Lung (tissue), 12 donors: ENCODE results near the gene STS. TPM values are rescaled to one million over a fixed set of nuclear protein-coding genes. Genes with fewer than 3 reads are reported as not detected.

Source experiments
- ATAC-seq: fragments of 200-7000 bp; cut with Tn5 transposase; one replicate; pipeline ENCODE4 v1.9.1; 2020; ENCODE audit warnings: moderate number of reproducible peaks; ENCODE audit not compliant: insufficient read depth, low FRiP score
- DNase-seq, 3 donors: peaks; one replicate each; pipeline ENCODE4 v3.0.0-alpha.2; 2013 to 2017
- H3K27ac ChIP-seq, 2 donors: one replicate each; pipeline ENCODE4 v1.5.1; 2013; ENCODE audit warnings: mild to moderate bottlenecking in 2 of 2, moderate library complexity in 2 of 2, control low read depth in 1 of 2, inconsistent platforms in 1 of 2, low read depth in 1 of 2, low read length in 1 of 2
- H3K27me3 ChIP-seq, 3 donors: one replicate each; pipeline ENCODE4 v1.5.1; 2013; ENCODE audit warnings: low read length in 2 of 3; ENCODE audit not compliant: control insufficient read depth in 3 of 3, insufficient read depth in 3 of 3
- H3K36me3 ChIP-seq, 4 donors: one replicate each; pipeline ENCODE4 v1.5.1; 2013; ENCODE audit warnings: low read length in 4 of 4, mild to moderate bottlenecking in 1 of 4, moderate library complexity in 1 of 4; ENCODE audit not compliant: control insufficient read depth in 4 of 4, insufficient read depth in 4 of 4
- H3K4me1 ChIP-seq, 5 donors: one replicate each; pipeline ENCODE4 v1.5.1; 2013; ENCODE audit warnings: low read length in 5 of 5, mild to moderate bottlenecking in 2 of 5, moderate library complexity in 1 of 5; ENCODE audit not compliant: control insufficient read depth in 5 of 5, insufficient read depth in 5 of 5
- H3K4me3 ChIP-seq: one replicate; pipeline ENCODE4 v1.5.1; 2013; ENCODE audit warnings: mild to moderate bottlenecking, control low read depth, moderate library complexity
- H3K9ac ChIP-seq, 2 donors: one replicate each; pipeline ENCODE4 v1.5.1; 2013; ENCODE audit warnings: low read length in 2 of 2, control low read depth in 1 of 2; ENCODE audit not compliant: insufficient read depth in 1 of 2
- H3K9me3 ChIP-seq, 4 donors: one replicate each; pipeline ENCODE4 v1.5.1; 2013; ENCODE audit warnings: low read length in 3 of 4, mild to moderate bottlenecking in 1 of 4, moderate library complexity in 1 of 4; ENCODE audit not compliant: control insufficient read depth in 4 of 4, insufficient read depth in 3 of 4
- WGBS, 2 donors: extraction: QIAGEN DNeasy Blood & Tissue Kit; methylation state at CpG; one replicate each; pipeline ENCODE4 v1.1.7; 2013; 5-methylcytosine and 5-hydroxymethylcytosine counted together
- polyA plus RNA-seq, 2 donors: library from polyadenylated mRNA; stranded (reverse); fragments of 200-250 nt; gene quantifications; one replicate each; pipeline ENCODE4 v1.2.1, GENCODE V29; 2013
- total RNA-seq, 2 donors: library from RNA; depleted of rRNA in 1 of 2; stranded (reverse); fragments of >200 nt in 1 of 2; gene quantifications; one replicate each; pipeline ENCODE4 v1.2.1, GENCODE V29; 2014 to 2021
- TF ChIP-seq, protein P1 (sequence below): IDR thresholded peaks from 2 replicates; pipeline ENCODE4 v1.5.1; 2012; ENCODE audit warnings: mild to moderate bottlenecking; ENCODE audit errors: control extremely low read depth, extremely low read depth
- donor health status: control.
- donor health status: control.
- donor health status: Bipolar disorder and iron deficiency.
- donor health status: healthy.
- donor health status: DM: yes; HTN: yes; CAD: no.

STS gene
- total and polyA plus RNA-seq, 4 donors = 5.1 to 16.7 (median 10.9) TPM

DNA sequence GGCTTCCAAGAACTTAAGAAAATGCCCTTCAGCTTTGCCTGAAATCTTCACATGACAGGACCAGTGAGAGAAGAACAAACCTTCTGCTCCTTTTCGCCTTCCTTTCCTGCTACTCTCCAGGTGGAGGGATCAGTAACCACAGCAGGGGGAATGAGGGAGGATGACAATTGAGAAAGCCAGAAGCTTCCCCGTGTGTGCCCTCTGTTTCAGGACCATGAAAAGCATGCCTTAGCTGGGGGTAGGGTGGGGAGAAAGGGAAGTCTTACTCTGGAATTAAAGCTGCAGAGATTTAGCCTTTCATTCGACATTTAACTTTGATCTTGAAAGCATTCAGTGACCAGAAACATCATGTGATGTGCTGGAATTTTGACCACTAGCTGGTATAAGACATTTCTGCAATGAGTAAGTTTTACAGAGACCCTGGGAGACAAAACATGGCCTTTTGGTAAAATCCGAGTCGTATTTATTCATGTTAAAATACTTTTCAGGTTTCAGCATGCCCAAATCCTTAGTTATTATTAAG lies 11.0 kb downstream of the STS start:
- Histone ChIP-seq H3K9me3 (no peaks in the 10 kb centered on the region), H3K4me3 (no peak overlapping the region), H3K27me3 (peaks cover 0 to 51% (median 11%) of the 10 kb centered on the region in 3 donors), H3K4me1 (peaks cover 0 to 17% (median 0%) of the 10 kb centered on the region in 5 donors), H3K9ac (no peak overlapping the region), H3K27ac (no peak overlapping the region), H3K36me3 (no peaks in the 10 kb centered on the region)
- no peak for ATAC-seq
- WGBS, 2 donors = 76 to 84% methylated on average over 5 of the region's 5 CpGs
- TF ChIP-seq, protein P1, sequence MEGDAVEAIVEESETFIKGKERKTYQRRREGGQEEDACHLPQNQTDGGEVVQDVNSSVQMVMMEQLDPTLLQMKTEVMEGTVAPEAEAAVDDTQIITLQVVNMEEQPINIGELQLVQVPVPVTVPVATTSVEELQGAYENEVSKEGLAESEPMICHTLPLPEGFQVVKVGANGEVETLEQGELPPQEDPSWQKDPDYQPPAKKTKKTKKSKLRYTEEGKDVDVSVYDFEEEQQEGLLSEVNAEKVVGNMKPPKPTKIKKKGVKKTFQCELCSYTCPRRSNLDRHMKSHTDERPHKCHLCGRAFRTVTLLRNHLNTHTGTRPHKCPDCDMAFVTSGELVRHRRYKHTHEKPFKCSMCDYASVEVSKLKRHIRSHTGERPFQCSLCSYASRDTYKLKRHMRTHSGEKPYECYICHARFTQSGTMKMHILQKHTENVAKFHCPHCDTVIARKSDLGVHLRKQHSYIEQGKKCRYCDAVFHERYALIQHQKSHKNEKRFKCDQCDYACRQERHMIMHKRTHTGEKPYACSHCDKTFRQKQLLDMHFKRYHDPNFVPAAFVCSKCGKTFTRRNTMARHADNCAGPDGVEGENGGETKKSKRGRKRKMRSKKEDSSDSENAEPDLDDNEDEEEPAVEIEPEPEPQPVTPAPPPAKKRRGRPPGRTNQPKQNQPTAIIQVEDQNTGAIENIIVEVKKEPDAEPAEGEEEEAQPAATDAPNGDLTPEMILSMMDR = no peak
- no peak for DNase-seq

DNA sequence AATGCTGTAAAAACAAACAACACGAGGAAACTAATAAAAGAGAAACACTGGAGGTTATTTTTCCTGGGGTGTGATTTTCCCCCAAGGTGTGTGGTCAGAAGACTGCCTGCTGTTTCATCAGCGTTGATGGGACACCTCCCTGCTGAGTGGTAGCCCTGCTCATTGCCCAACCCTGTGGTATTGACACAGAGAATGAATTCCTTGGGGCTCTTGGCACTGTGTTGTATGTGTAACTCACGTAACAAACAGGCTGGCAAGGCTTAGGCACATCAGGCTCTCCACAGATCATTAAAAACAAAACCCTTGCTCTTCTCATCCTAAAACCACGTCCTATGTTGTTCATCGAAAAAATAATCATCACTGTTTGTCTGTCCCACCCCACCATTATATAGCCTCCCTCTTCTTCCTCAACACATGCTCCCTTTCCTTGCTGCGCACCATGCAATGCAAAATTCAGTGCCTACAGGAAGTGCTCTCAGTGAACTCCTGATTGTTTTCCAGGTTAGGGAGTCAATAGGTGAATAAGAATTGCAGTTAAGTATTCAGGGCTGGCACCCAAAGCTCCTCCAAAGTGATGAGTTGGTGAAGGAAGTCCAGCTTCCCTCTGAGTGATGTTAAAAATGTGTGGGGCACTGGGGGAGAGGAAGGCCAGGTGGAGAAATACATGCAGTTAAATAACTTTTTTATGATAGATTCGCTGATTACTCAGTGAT lies 11.8 kb downstream of the STS start:
- ATAC-seq = peak; percentile 55
- Histone ChIP-seq H3K4me3 (no peak overlapping the region), H3K4me1 (peaks cover 0 to 17% (median 0%) of the 10 kb centered on the region in 5 donors), H3K9ac (no peak overlapping the region), H3K27ac (no peak overlapping the region), H3K9me3 (no peaks in the 10 kb centered on the region), H3K36me3 (no peaks in the 10 kb centered on the region), H3K27me3 (peaks cover 0 to 43% (median 11%) of the 10 kb centered on the region in 3 donors)
- no peak for DNase-seq
- 70 to 75% methylated on average over 7 of the region's 7 CpGs for WGBS, 2 donors
- TF ChIP-seq, protein P1 = no peak

DNA sequence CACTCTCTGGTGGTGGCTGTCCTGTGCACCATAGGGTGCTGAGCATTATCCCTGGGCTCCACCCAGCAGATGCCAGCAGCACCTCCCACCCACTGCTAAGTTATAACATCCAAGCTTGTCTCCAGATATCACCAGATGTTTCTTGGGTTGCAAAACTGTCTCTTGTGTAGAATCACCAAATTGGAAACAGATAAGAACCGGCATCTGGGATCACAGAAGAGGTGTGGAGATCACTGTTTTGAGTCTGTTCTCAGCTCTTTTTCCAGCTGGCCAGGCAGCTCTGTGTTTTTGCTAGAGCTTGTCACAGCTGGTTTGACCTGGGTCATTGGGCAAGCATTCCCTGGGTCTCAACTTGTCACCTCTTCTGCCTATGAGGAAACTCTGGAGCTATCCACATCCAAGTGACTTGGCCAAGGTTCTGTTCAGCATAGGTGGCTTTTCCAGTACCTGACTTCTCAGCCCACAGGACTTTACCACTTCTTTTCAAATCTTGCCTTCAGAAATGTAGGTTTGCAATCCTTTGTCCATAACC lies 15.7 kb downstream of the STS start:
- Histone ChIP-seq H3K36me3 (no peaks in the 10 kb centered on the region), H3K4me1 (peaks cover 0 to 17% (median 0%) of the 10 kb centered on the region in 5 donors), H3K9me3 (no peaks in the 10 kb centered on the region), H3K9ac (no peak overlapping the region), H3K27me3 (peaks cover 0 to 27% (median 13%) of the 10 kb centered on the region in 3 donors), H3K27ac (no peak overlapping the region), H3K4me3 (no peak overlapping the region)
- TF ChIP-seq, protein P1 = no peak
- DNase-seq (no peak), ATAC-seq (no peak)
- 75 to 91% methylated on average over 1 of the region's 1 CpG for WGBS, 2 donors
